Neuronal stem cell (in vitro differentiated cells): ENCODE results near the gene ST6GALNAC3.

Experiments
- DNase-seq: peaks from one replicate; pipeline ENCODE4 v3.0.0-alpha.2; 2013; ENCODE audit warnings: low spot score
- H2AFZ ChIP-seq: one replicate; pipeline ENCODE4 v1.6.1; 2013; ENCODE audit warnings: mild to moderate bottlenecking, low read length, inconsistent platforms
- H2AK5ac ChIP-seq: 2 replicates; pipeline ENCODE4 v1.6.1; 2013; ENCODE audit warnings: low read depth, mild to moderate bottlenecking, inconsistent platforms, low read length, moderate library complexity, mixed read lengths
- H2BK120ac ChIP-seq: 2 replicates; pipeline ENCODE4 v1.6.1; 2013; ENCODE audit warnings: low read depth, mild to moderate bottlenecking, inconsistent platforms, low read length, moderate library complexity, mixed read lengths
- H2BK12ac ChIP-seq: one replicate; pipeline ENCODE4 v1.6.1; 2013; ENCODE audit warnings: low read length, inconsistent platforms
- H2BK15ac ChIP-seq: 2 replicates; pipeline ENCODE4 v1.6.1; 2013; ENCODE audit warnings: mild to moderate bottlenecking, low read length, inconsistent platforms, mixed read lengths
- H2BK5ac ChIP-seq: one replicate; pipeline ENCODE4 v1.6.1; 2013; ENCODE audit warnings: inconsistent platforms, mild to moderate bottlenecking, low read length, moderate library complexity
- H3K14ac ChIP-seq: one replicate; pipeline ENCODE4 v1.6.1; 2013; ENCODE audit warnings: low read length, inconsistent platforms
- H3K18ac ChIP-seq: 2 replicates; pipeline ENCODE4 v1.6.1; 2013; ENCODE audit warnings: low read length, inconsistent platforms
- H3K23ac ChIP-seq: 2 replicates; pipeline ENCODE4 v1.6.1; 2013; ENCODE audit warnings: low read depth, mild to moderate bottlenecking, mixed read lengths, low read length, inconsistent platforms; ENCODE audit not compliant: poor library complexity
- H3K27ac ChIP-seq: replicated peaks from 3 replicates; pipeline ENCODE4 v1.5.1; 2013; ENCODE audit warnings: low read length, inconsistent platforms
- H3K27me3 ChIP-seq, 3 experiments: 2 replicates each; pipeline ENCODE4 v1.6.1; 2013; ENCODE audit warnings: low read length in 3 of 3, mild to moderate bottlenecking in 2 of 3, inconsistent platforms in 1 of 3, low read depth in 1 of 3, mixed read lengths in 1 of 3, moderate library complexity in 1 of 3; ENCODE audit not compliant: control insufficient read depth in 3 of 3, insufficient read depth in 3 of 3
- H3K36me3 ChIP-seq, 2 donors: replicated peaks in 1 of 2; 2 replicates each; pipeline ENCODE4 v1.6.1; 2013; ENCODE audit warnings: low read length in 2 of 2; ENCODE audit not compliant: control insufficient read depth in 2 of 2, insufficient read depth in 2 of 2
- H3K4ac ChIP-seq: 2 replicates; pipeline ENCODE4 v1.6.1; 2013; ENCODE audit warnings: inconsistent platforms, mild to moderate bottlenecking, low read length, moderate library complexity
- H3K4me1 ChIP-seq, 2 donors: 1 replicate in 1 of 2; 2 replicates in 1 of 2; pipeline ENCODE4 v1.6.1; 2013; ENCODE audit warnings: low read length in 2 of 2, low read depth in 1 of 2; ENCODE audit not compliant: control insufficient read depth in 2 of 2, insufficient read depth in 1 of 2
- H3K4me2 ChIP-seq: one replicate; pipeline ENCODE4 v1.6.1; 2013; ENCODE audit warnings: mild to moderate bottlenecking, low read length, inconsistent platforms; ENCODE audit not compliant: insufficient read depth, poor library complexity, severe bottlenecking
- H3K4me3 ChIP-seq, 2 donors: 2 replicates each; pipeline ENCODE4 v1.5.1; 2013; ENCODE audit warnings: low read length in 2 of 2, mild to moderate bottlenecking in 2 of 2, inconsistent platforms in 1 of 2, moderate library complexity in 1 of 2
- H3K79me1 ChIP-seq: one replicate; pipeline ENCODE4 v1.6.1; 2013; ENCODE audit warnings: low read depth, mild to moderate bottlenecking, inconsistent platforms, low read length, moderate library complexity
- H3K9ac ChIP-seq: one replicate; pipeline ENCODE4 v1.6.1; 2013; ENCODE audit warnings: mild to moderate bottlenecking, low read depth, low read length, inconsistent platforms; ENCODE audit not compliant: poor library complexity
- H3K9me3 ChIP-seq, 2 donors: replicated peaks in 1 of 2; 2 replicates each; pipeline versions ENCODE3 to v1.6.1; 2013; ENCODE audit warnings: low read length in 2 of 2, mild to moderate bottlenecking in 2 of 2, inconsistent platforms in 1 of 2, low read depth in 1 of 2, mixed read lengths in 1 of 2, moderate library complexity in 1 of 2; ENCODE audit not compliant: control insufficient read depth in 2 of 2, insufficient read depth in 1 of 2
- H4K8ac ChIP-seq: one replicate; pipeline ENCODE4 v1.6.1; 2013; ENCODE audit warnings: low read depth, mild to moderate bottlenecking, inconsistent platforms, low read length, moderate library complexity
- H4K91ac ChIP-seq: one replicate; pipeline ENCODE4 v1.6.1; 2013; ENCODE audit warnings: low read length, low read depth, mild to moderate bottlenecking, inconsistent platforms; ENCODE audit not compliant: poor library complexity
- WGBS, 2 donors: extraction: QIAGEN DNeasy Blood & Tissue Kit; methylation state at CpG; one replicate each; pipeline ENCODE4 v1.1.7; 2013; ENCODE audit warnings: missing lambda C conversion rate in 2 of 2, mixed read lengths in 1 of 2; ENCODE audit not compliant: insufficient read length in 2 of 2, insufficient replicate concordance in 1 of 2; ENCODE audit errors: extremely low coverage in 2 of 2; 5-methylcytosine and 5-hydroxymethylcytosine counted together

ST6GALNAC3 gene

DNA sequence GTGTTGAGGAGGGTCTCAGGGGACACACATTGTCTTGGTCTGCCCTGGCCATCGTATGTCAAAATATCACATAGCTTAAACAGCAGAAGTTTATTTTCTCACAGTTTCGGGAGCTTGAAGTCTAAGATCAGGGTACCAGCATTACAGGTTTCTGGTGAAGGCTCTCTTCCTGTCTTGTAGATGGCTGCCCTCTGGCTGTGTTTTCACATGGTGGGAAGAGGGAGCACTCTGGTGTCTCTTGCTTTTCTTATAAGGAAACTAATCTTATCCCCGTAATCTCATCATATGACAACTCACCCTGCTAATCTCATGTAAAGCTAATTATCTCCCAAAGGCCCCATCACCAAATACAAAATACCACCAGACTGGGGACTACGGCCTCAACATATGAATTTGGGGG is 545.8 kb downstream of the ST6GALNAC3 start:
- Histone ChIP-seq H3K4me2 (no peak overlapping the region), H4K8ac (no peak overlapping the region), H2BK15ac (no peak overlapping the region), H2AFZ (no peak overlapping the region), H3K14ac (no peak overlapping the region), H3K9ac (no peak overlapping the region), H4K91ac (no peak overlapping the region), H3K4me3 (no peak overlapping the region), H2BK120ac (no peak overlapping the region), H2BK5ac (no peak overlapping the region), H3K4ac (no peak overlapping the region), H3K27ac (no peak overlapping the region), H3K27me3 (no peaks in the 10 kb centered on the region), H3K36me3 (no peaks in the 10 kb centered on the region), H3K4me1 (peaks cover 1 to 3% of the 10 kb centered on the region in 2 donors), H3K79me1 (no peaks in the 10 kb centered on the region), H3K23ac (no peak overlapping the region), H3K9me3 (no peaks in the 10 kb centered on the region), H3K18ac (no peak overlapping the region), H2AK5ac (no peak overlapping the region), H2BK12ac (no peak overlapping the region)
- DNase-seq, result no peak
- WGBS, 2 donors, result no CpG with 5 or more reads among the region's 4 CpGs

GRCh38 chr1:76622774-76623528 is 548.4 kb downstream of the ST6GALNAC3 start:
- no peak overlapping the region for H4K91ac ChIP-seq
- no peak overlapping the region for H2BK12ac ChIP-seq
- H3K18ac ChIP-seq, result no peak overlapping the region
- no peak overlapping the region for H3K4me3 ChIP-seq
- H3K27me3 ChIP-seq, result no peaks in the 10 kb centered on the region
- H3K14ac ChIP-seq, result no peak overlapping the region
- no peak overlapping the region for H4K8ac ChIP-seq
- DNase-seq, result no peak
- no peak overlapping the region for H2BK5ac ChIP-seq
- no peaks in the 10 kb centered on the region for H3K9me3 ChIP-seq
- no peak overlapping the region for H3K27ac ChIP-seq
- no peak overlapping the region for H2AFZ ChIP-seq
- no peak overlapping the region for H3K4me2 ChIP-seq
- no peaks in the 10 kb centered on the region for H3K36me3 ChIP-seq
- H2BK120ac ChIP-seq, result no peak overlapping the region
- no peak overlapping the region for H2AK5ac ChIP-seq
- H3K79me1 ChIP-seq, result no peaks in the 10 kb centered on the region
- H3K4me1 ChIP-seq, result peaks cover 1 to 3% of the 10 kb centered on the region in 2 donors
- H3K4ac ChIP-seq, result no peak overlapping the region
- no peak overlapping the region for H2BK15ac ChIP-seq
- no peak overlapping the region for H3K9ac ChIP-seq
- no peak overlapping the region for H3K23ac ChIP-seq
- no CpG with 5 or more reads among the region's 7 CpGs for WGBS, 2 donors

- Histone ChIP-seq H3K27ac (no peak overlapping the region), H2AK5ac (no peak overlapping the region), H3K4me1 (peaks cover 1 to 3% of the 10 kb centered on the region in 2 donors), H2BK12ac (no peak overlapping the region), H2AFZ (no peak overlapping the region), H2BK5ac (no peak overlapping the region), H3K4me3 (no peak overlapping the region), H3K27me3 (no peaks in the 10 kb centered on the region), H3K4me2 (no peak overlapping the region), H3K23ac (no peak overlapping the region), H3K9ac (no peak overlapping the region), H2BK120ac (no peak overlapping the region), H2BK15ac (no peak overlapping the region), H3K4ac (no peak overlapping the region), H3K79me1 (no peaks in the 10 kb centered on the region), H4K8ac (no peak overlapping the region), H4K91ac (no peak overlapping the region), H3K14ac (no peak overlapping the region), H3K18ac (no peak overlapping the region), H3K36me3 (peaks cover 0 to 3% of the 10 kb centered on the region in 2 donors), H3K9me3 (peaks cover 0 to 5% of the 10 kb centered on the region in 2 donors)
- no CpG with 5 or more reads among the region's 2 CpGs for WGBS, 2 donors
- DNase-seq, result no peak
These were observed 551.5 kb downstream of the ST6GALNAC3 start for GRCh38 chr1:76625886-76626678.

GRCh38 chr1:76627498-76627897 is 553.0 kb downstream of the ST6GALNAC3 start:
- no peaks in the 10 kb centered on the region for H3K79me1 ChIP-seq
- no peak overlapping the region for H2BK15ac ChIP-seq
- H2AFZ ChIP-seq, result no peak overlapping the region
- H3K4me1 ChIP-seq, result peaks cover 1 to 3% of the 10 kb centered on the region in 2 donors
- H3K4me2 ChIP-seq, result no peak overlapping the region
- H3K9ac ChIP-seq, result no peak overlapping the region
- H2BK5ac ChIP-seq, result no peak overlapping the region
- H2BK120ac ChIP-seq, result no peak overlapping the region
- no peak overlapping the region for H3K18ac ChIP-seq
- no peaks in the 10 kb centered on the region for H3K27me3 ChIP-seq
- H3K4ac ChIP-seq, result no peak overlapping the region
- WGBS, 2 donors, result no CpG with 5 or more reads among the region's 5 CpGs
- H3K36me3 ChIP-seq, result peaks cover 0 to 3% of the 10 kb centered on the region in 2 donors
- H3K9me3 ChIP-seq, result peaks cover 0 to 5% of the 10 kb centered on the region in 2 donors
- H4K91ac ChIP-seq, result no peak overlapping the region
- H3K4me3 ChIP-seq, result no peak overlapping the region
- H3K27ac ChIP-seq, result no peak overlapping the region
- H2AK5ac ChIP-seq, result no peak overlapping the region
- DNase-seq, result no peak
- no peak overlapping the region for H4K8ac ChIP-seq
- no peak overlapping the region for H2BK12ac ChIP-seq
- H3K23ac ChIP-seq, result no peak overlapping the region
- H3K14ac ChIP-seq, result no peak overlapping the region
